HG03521 (cell line): ENCODE measurements around the gene KATNAL2.

Source experiments
- ATAC-seq: cut with Tn5 transposase; IDR thresholded peaks from one replicate; pipeline ENCODE4 v1.9.1; 2021; ENCODE audit warnings: mild to moderate bottlenecking, moderate library complexity; ENCODE audit not compliant: unreplicated experiment

Gene KATNAL2

GRCh38 chr18:46917108-46917802 lies at the start of gene KATNAL2, which contains the start of gene PIAS2:
TSS of gene KATNAL2 (plus strand) at chr18:46917602. CDS start at chr18:46946873, 29,271 bp downstream.
TSS of gene PIAS2 (minus strand) at chr18:46917507. CDS start at chr18:46917345, 162 bp downstream.
- ATAC-seq: peak; percentile 86

- no peak for ATAC-seq
Observed at GRCh38 chr18:46868169-46868921, 49.1 kb upstream of the KATNAL2 start.

- no peak for ATAC-seq
Observed at GRCh38 chr18:46877329-46877987, 39.9 kb upstream of the KATNAL2 start.

GRCh38 chr18:46883180-46883579 lies 34.2 kb upstream of the KATNAL2 start:
- ATAC-seq: no peak

- ATAC-seq: no peak
Observed at GRCh38 chr18:46886893-46887292, 30.5 kb upstream of the KATNAL2 start.

- no peak for ATAC-seq
Observed at GRCh38 chr18:46888965-46889364, 28.4 kb upstream of the KATNAL2 start.

GRCh38 chr18:46891742-46892214 lies 25.6 kb upstream of the KATNAL2 start:
- ATAC-seq: peak; percentile 81

GRCh38 chr18:46892842-46893241 lies 24.6 kb upstream of the KATNAL2 start:
- peak; percentile 44 for ATAC-seq

GRCh38 chr18:46893360-46893759 lies 24.0 kb upstream of the KATNAL2 start:
- no peak for ATAC-seq

- no peak for ATAC-seq
Observed at GRCh38 chr18:46894124-46894523, 23.3 kb upstream of the KATNAL2 start.

GRCh38 chr18:46899274-46899948 lies 18.0 kb upstream of the KATNAL2 start:
- no peak for ATAC-seq

- no peak for ATAC-seq
Observed at GRCh38 chr18:46903406-46903805, 14.0 kb upstream of the KATNAL2 start.

GRCh38 chr18:46909497-46909896 lies 7.9 kb upstream of the KATNAL2 start:
- no peak for ATAC-seq

- ATAC-seq: no peak
Observed at GRCh38 chr18:46910856-46911255, 6.5 kb upstream of the KATNAL2 start.

GRCh38 chr18:46915800-46916550 lies 1.4 kb upstream of the KATNAL2 start:
- no peak for ATAC-seq

GRCh38 chr18:46916551-46917107 lies 773 bp upstream of the KATNAL2 start:
- ATAC-seq: no peak

GRCh38 chr18:46917803-46918600 lies 600 bp downstream of the KATNAL2 start:
- peak; percentile 3 for ATAC-seq

GRCh38 chr18:46920067-46920466 lies 2.7 kb downstream of the KATNAL2 start:
- ATAC-seq: no peak

GRCh38 chr18:46920653-46921052 lies 3.3 kb downstream of the KATNAL2 start:
- no peak for ATAC-seq
